Measurements from ENCODE around the gene SLC9A5.

Gene SLC9A5

GRCh38 chr16:67213197-67214019 lies 35.4 kb upstream of the SLC9A5 start:
- no peak for DNase-seq (ENCODE audit: low spot score)

GRCh38 chr16:67215706-67216105 lies 33.1 kb upstream of the SLC9A5 start:
- DNase-seq (ENCODE audit: low spot score) = no peak

- no peak for DNase-seq (ENCODE audit: low spot score)
Measured at GRCh38 chr16:67216612-67217490, 31.9 kb upstream of the SLC9A5 start.

GRCh38 chr16:67223992-67224391 lies 24.8 kb upstream of the SLC9A5 start:
- DNase-seq (ENCODE audit: low spot score) = no peak

DNA sequence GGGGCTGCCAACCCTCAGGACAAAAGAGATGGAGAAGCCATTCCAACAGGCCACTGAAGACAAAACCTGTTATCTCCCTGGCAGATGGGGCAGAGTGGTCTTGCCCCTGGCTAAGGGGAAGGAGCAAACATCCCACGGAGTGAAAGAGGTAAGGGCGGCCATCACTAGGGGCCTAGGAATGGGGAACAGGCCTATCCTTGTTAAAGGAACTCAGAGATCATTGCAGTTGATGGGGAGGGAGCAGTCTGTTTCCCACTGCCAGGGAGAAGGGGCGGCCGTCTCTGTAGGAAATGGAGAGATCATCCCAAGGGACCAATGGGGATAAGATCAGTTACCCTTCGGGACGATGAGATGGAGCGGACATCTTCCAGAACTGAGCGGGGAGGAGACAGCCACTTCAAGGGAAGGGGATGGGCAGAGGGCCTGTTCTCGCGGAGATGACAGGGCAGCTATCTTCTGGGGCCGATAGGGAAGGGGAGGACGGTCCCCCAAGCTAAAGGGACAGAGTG lies 22.4 kb upstream of the SLC9A5 start:
- no peak for DNase-seq (ENCODE audit: low spot score)

- DNase-seq (ENCODE audit: low spot score) = peak; percentile 98
Measured at GRCh38 chr16:67226804-67227566, 21.8 kb upstream of the SLC9A5 start, which contains the start of gene TMEM208. TMEM208 (plus strand) TSS chr16:67227130; CDS start chr16:67227219, 89 bp downstream.

DNA sequence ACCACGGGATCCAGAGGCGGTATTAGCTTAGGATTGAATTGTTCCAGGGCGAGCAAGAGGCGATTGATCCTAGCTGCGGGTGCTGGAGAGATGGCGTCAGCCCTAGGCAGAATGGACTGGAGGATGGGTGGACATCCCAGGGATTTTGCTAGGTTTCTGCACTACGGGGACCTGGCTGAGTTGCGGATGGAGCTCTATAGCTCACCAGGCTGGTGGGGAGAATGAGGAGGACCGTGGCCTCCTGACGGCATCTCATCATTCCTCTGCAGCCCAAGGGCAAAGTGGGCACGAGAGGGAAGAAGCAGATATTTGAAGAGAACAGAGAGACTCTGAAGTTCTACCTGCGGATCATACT lies 21.2 kb upstream of the SLC9A5 start:
- no peak for DNase-seq (ENCODE audit: low spot score)

- no peak for DNase-seq (ENCODE audit: low spot score)
Measured at GRCh38 chr16:67228034-67228785, 20.6 kb upstream of the SLC9A5 start.

GRCh38 chr16:67228905-67229304 lies 19.9 kb upstream of the SLC9A5 start:
- no peak for DNase-seq (ENCODE audit: low spot score)

- DNase-seq (ENCODE audit: low spot score) = no peak
Measured at GRCh38 chr16:67229906-67230808, 18.6 kb upstream of the SLC9A5 start.

DNA sequence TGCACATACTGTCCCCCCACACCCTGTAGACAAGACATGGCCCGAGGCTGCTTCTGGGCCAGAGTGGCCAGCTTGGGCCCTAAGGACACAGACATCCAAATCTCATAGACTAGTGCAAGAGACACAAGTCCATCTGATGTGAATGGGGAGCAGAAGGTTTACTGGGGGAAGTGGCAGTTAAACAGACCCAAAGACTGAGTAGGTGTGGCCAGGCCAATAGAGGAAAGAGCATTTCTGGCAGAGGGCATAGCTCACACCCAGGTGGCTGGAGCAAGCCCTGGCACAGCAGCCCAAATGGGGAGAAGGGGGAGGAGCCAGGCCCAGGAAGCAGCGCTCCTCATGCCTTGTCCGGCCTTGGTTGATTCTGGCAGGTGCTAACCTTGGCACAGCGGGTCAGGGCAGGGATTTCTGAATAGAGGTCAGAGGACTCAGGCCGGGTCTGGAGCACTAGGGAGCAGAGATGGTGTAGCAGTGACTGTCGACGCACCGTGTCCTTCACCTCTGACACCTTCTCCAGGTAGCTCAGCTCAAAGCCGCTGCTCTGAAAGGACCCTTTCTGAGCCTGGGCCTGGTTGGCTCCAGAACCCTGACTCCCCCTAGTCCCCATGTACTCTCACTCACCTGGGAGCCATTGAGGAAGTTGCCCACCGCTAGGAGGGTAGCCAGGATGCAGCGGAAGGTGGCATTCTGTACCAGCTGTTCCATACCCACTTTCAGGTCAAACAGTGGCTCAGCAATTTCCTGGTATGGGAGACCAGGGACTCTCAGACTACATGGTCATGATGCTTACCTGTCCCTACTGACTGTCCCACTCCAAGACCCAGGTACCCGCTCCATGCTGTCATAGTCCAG lies 17.7 kb upstream of the SLC9A5 start:
- no peak for DNase-seq (ENCODE audit: low spot score)

DNA sequence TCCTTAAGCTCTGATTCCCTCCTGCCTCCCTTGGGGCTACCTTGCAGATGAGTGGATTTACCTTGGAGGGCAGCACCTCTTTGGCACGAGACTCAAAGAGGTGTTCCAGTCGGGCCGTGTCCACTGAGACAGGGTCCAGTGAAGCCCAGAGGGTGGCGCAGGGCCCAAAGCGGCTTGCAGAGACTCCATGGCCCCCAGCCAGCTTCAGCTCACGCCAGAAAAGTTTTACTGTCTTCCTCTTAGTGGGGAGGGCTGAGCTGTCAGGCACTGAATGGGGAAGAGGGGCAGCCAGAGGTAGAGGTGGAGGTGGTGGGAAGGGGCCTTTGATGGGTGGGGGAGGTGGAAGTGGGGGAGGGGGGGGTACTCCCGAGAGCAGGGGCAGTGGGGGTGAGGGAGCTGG lies 15.2 kb upstream of the SLC9A5 start:
- DNase-seq (ENCODE audit: low spot score) = no peak

- no peak for DNase-seq (ENCODE audit: low spot score)
Measured at GRCh38 chr16:67234180-67234597, 14.6 kb upstream of the SLC9A5 start.

DNA sequence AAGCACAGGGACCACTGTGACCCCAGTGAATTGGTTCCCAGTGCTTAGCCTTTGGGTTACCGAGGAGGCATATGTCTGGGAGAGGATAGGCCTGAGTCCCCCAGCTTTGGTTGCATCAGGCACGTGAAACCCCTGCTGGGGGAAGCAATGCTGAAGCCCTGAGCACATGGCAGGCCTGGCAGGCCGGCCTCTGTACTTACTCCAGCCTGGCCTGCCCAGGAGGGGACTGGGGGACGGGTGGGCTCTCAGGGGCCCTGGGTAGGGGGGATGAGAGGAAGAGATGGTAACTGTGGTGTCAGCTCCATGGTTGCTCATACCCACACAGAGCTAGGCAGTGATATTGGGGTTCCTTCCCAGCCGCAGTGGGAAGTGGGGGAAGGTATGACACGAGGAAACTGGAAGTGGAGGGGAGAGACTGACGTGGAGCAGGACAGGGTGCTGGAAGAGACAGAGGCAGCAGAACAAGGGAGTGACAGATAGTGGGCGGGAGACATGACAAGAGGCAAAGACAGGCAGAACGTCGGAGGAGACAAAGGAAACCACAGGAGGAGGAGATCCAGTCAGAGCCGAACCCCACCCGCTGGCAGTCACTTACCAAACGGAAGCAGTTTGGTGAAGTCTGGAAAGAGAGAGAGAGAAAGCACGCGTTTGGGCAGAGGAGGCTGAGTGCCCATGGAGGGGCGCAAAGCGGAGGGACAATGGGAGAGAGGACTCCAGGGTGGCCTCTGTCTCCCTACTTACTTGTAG lies 12.8 kb upstream of the SLC9A5 start:
- peak; percentile 73 for DNase-seq (ENCODE audit: low spot score)

- peak; percentile 75 for DNase-seq (ENCODE audit: low spot score)
Measured at GRCh38 chr16:67236563-67237395, 12.0 kb upstream of the SLC9A5 start.

- DNase-seq (ENCODE audit: low spot score) = no peak
Measured at GRCh38 chr16:67237396-67238277, 11.1 kb upstream of the SLC9A5 start.

GRCh38 chr16:67238278-67238575 lies 10.6 kb upstream of the SLC9A5 start:
- no peak for DNase-seq (ENCODE audit: low spot score)
